K562 (cell line): Measurements from ENCODE around the gene NECAB3. TPM values are rescaled to one million over a fixed set of nuclear protein-coding genes. Genes with fewer than 3 reads are reported as not detected.
A peak's percentile ranks its signal among the peaks of the same experiment; 100 is the strongest.

ENCODE experiments used
- ARID1B ChIP-seq: fragments of 450-650 bp; IDR thresholded peaks from 2 replicates; pipeline ENCODE4 v1.6.1; 2016; ENCODE audit warnings: antibody characterized with exemption, mild to moderate bottlenecking, inconsistent platforms
- BRD9 ChIP-seq: fragments of 450-650 bp; IDR thresholded peaks from 2 replicates; pipeline ENCODE4 v1.6.1; 2018; ENCODE audit warnings: low read depth; ENCODE audit not compliant: partially characterized antibody
- COPS2 ChIP-seq: fragments of 450-650 bp; conservative IDR thresholded peaks from 2 replicates; pipeline ENCODE4 v1.6.1; 2016; ENCODE audit warnings: mild to moderate bottlenecking, moderate library complexity
- CREB3L1 ChIP-seq: fragments of 450-650 bp; IDR thresholded peaks from 2 replicates; pipeline ENCODE4 v1.6.1; 2014; ENCODE audit warnings: low read depth, mild to moderate bottlenecking, moderate library complexity, borderline replicate concordance
- CTBP1 ChIP-seq: fragments of 450-650 bp; IDR thresholded peaks from 2 replicates; pipeline ENCODE4 v1.6.1; 2016; ENCODE audit warnings: borderline replicate concordance
- DPF2 ChIP-seq: fragments of 450-650 bp; IDR thresholded peaks from 2 replicates; pipeline ENCODE4 v1.6.1; 2016
- ELF4 ChIP-seq: fragments of 450-650 bp; formaldehyde crosslinking; IDR thresholded peaks from 2 replicates; pipeline ENCODE4 v1.4.0; 2022; ENCODE audit warnings: missing genetic modification characterization
- ESRRB ChIP-seq: fragments of 250-450 bp; sonication (Bioruptor Pico); IDR thresholded peaks from 2 replicates; pipeline ENCODE4 v1.5.0; 2020; ENCODE audit warnings: mild to moderate bottlenecking, moderate library complexity, borderline replicate concordance
- FOXA3 ChIP-seq, 2 experiments: fragments of 450-650 bp in 1 of 2; sonication (generic) in 1 of 2; formaldehyde crosslinking; IDR thresholded peaks in 1 of 2; conservative IDR thresholded peaks in 1 of 2; 2 replicates each; pipeline versions ENCODE4 v1.4.0 to v1.8.0; 2020 to 2022; ENCODE audit warnings: mild to moderate bottlenecking in 2 of 2, missing genetic modification reagents in 1 of 2
- IRF2 ChIP-seq: sonication (generic); formaldehyde crosslinking; IDR thresholded peaks from 2 replicates; pipeline ENCODE4 v1.8.1; 2022; ENCODE audit warnings: mild to moderate bottlenecking, missing genetic modification reagents
- LEF1 ChIP-seq: fragments of 450-650 bp; IDR thresholded peaks from 2 replicates; pipeline ENCODE4 v1.6.1; 2016; ENCODE audit warnings: mild to moderate bottlenecking
- MAFG ChIP-seq: fragments of 450-650 bp; conservative IDR thresholded peaks from 2 replicates; pipeline ENCODE4 v1.6.1; 2016; ENCODE audit warnings: missing genetic modification characterization, missing compliant biosample characterization
- MBD2 ChIP-seq: sonication (generic); IDR thresholded peaks from 2 replicates; pipeline ENCODE4 v1.6.1; 2016; ENCODE audit warnings: low read depth, borderline replicate concordance
- MEF2A ChIP-seq: IDR thresholded peaks from 2 replicates; pipeline ENCODE4 v1.6.1; 2011; ENCODE audit warnings: low read depth, mild to moderate bottlenecking, low read length, moderate library complexity; ENCODE audit not compliant: control insufficient read depth
- MIER1 ChIP-seq: fragments of 450-650 bp; IDR thresholded peaks from 2 replicates; pipeline ENCODE4 v1.6.1; 2016; ENCODE audit warnings: antibody characterized with exemption, mild to moderate bottlenecking, low read depth
- MYC ChIP-seq, 2 experiments: fragments of 250-450 bp in 1 of 2; sonication (Bioruptor Pico) in 1 of 2; IDR thresholded peaks; 2 replicates each; pipeline versions ENCODE4 v1.5.1 to v1.6.1; 2012 to 2021; ENCODE audit warnings: low read depth in 2 of 2, borderline replicate concordance in 1 of 2, improper control_type of control experiment in 1 of 2, low read length in 1 of 2, mild to moderate bottlenecking in 1 of 2, moderate library complexity in 1 of 2
- NEUROD1 ChIP-seq: fragments of 150-350 bp; IDR thresholded peaks from 2 replicates; pipeline ENCODE4 v1.6.1; 2014; ENCODE audit warnings: borderline replicate concordance, low read length, low read depth; ENCODE audit not compliant: partially characterized antibody
- NR2C2 ChIP-seq, 2 experiments: fragments of 200-800 bp in 1 of 2; sonication (Bioruptor generic) in 1 of 2; sonication (generic) in 1 of 2; formaldehyde crosslinking in 1 of 2; IDR thresholded peaks; 2 replicates each; pipeline versions ENCODE4 v1.6.1 to v1.8.0; 2016 to 2022; ENCODE audit warnings: mild to moderate bottlenecking in 1 of 2, missing compliant biosample characterization in 1 of 2, missing genetic modification characterization in 1 of 2, missing genetic modification reagents in 1 of 2
- RAD21 ChIP-seq, 2 experiments: fragments of 250-450 bp in 1 of 2; fragments of 450-650 bp in 1 of 2; sonication (Bioruptor Pico) in 1 of 2; formaldehyde crosslinking in 1 of 2; IDR thresholded peaks in 1 of 2; conservative IDR thresholded peaks in 1 of 2; 2 replicates each; pipeline versions ENCODE4 v1.4.0 to v1.8.0; 2020 to 2022; ENCODE audit warnings: mild to moderate bottlenecking in 2 of 2, moderate library complexity in 1 of 2
- RBM25 ChIP-seq: fragments of 200-400 bp; formaldehyde crosslinking; IDR thresholded peaks from 2 replicates; pipeline ENCODE4 v1.6.1; 2018; ENCODE audit warnings: low read length, low read depth, moderate library complexity; ENCODE audit not compliant: severe bottlenecking
- SMARCE1 ChIP-seq: fragments of 450-650 bp; IDR thresholded peaks from 2 replicates; pipeline ENCODE4 v1.7.1; 2016; ENCODE audit warnings: mild to moderate bottlenecking
- STAT5A ChIP-seq: IDR thresholded peaks from 2 replicates; pipeline ENCODE4 v1.6.1; 2012; ENCODE audit warnings: low read length, inconsistent platforms, borderline replicate concordance
- TGIF2 ChIP-seq: sonication (generic); formaldehyde crosslinking; IDR thresholded peaks from 2 replicates; pipeline ENCODE4 v1.8.1; 2022; ENCODE audit warnings: mild to moderate bottlenecking, missing genetic modification reagents, moderate library complexity
- U2AF2 ChIP-seq: fragments of 200-400 bp; formaldehyde crosslinking; optimal IDR thresholded peaks from 2 replicates; pipeline ENCODE3; 2017; ENCODE audit warnings: low read depth, mild to moderate bottlenecking, low read length
- ZNF224 ChIP-seq: sonication (generic); formaldehyde crosslinking; IDR thresholded peaks from 2 replicates; pipeline ENCODE4 v1.8.0; 2022; ENCODE audit warnings: mild to moderate bottlenecking, missing genetic modification reagents
- ZNF639 ChIP-seq, 2 experiments: fragments of 200-800 bp in 1 of 2; sonication (Bioruptor generic) in 1 of 2; sonication (generic) in 1 of 2; formaldehyde crosslinking in 1 of 2; IDR thresholded peaks in 1 of 2; conservative IDR thresholded peaks in 1 of 2; 2 replicates each; pipeline versions ENCODE4 v1.5.0 to v1.6.1; 2016 to 2020; ENCODE audit warnings: missing compliant biosample characterization in 1 of 2, missing genetic modification characterization in 1 of 2, missing genetic modification reagents in 1 of 2
- polyA plus RNA-seq, 8 experiments: library from polyadenylated mRNA; depleted of rRNA in 4 of 8; stranded (reverse) in 5 of 8; unstranded in 3 of 8; fragments of >200 nt; fragmentation: Nextera tagmentation in 2 of 8; fragmentation: Illumina TruSeq in 1 of 8; extraction: Ambion mirVana in 2 of 8; extraction: Trizol in 1 of 8; gene quantifications; 2 replicates each; pipeline versions ENCODE4 v1.2.1 to v1.2.3, GENCODE V29; 2011 to 2014; ENCODE audit warnings: inconsistent platforms in 1 of 8, missing spikeins in 1 of 8
- total RNA-seq, 7 experiments: library from RNA; depleted of rRNA in 6 of 7; stranded (reverse); fragments of >200 nt in 6 of 7; fragmentation: Illumina TruSeq in 2 of 7; extraction: Trizol in 2 of 7; gene quantifications; 2 replicates each; pipeline versions ENCODE4 v1.2.1 to v1.2.3, GENCODE V29; 2011 to 2021; ENCODE audit warnings: low replicate concordance in 1 of 7

Gene NECAB3
- total and polyA plus RNA-seq, 9 of the 15 experiments (the other 6 are each of a cell fraction or from before 2014, with no cell fraction given), result 0.94 to 63.3 (median 31.5) TPM

- TF ChIP-seq STAT5A (peak; percentile 85), RBM25 (no peak), FOXA3 (CRISPR knock-in tag; conservative IDR thresholded peaks at IDR 0.05 in 1 of 2, IDR thresholded peaks at IDR 0.05 in 1 of 2) (peak; percentile 49 to 63; a peak in 2 of 4 replicates), RAD21 (CRISPR knock-in tag; conservative IDR thresholded peaks at IDR 0.05 in 1 of 2, IDR thresholded peaks at IDR 0.05 in 1 of 2) (peak in 1 of 2 experiments; percentile 20; a peak in 1 of 4 replicates), MYC (IDR thresholded peaks at IDR 0.05; ENCODE audit: low read depth, low read length) (peak; percentile 51; the same call in 1 of the 2 replicates), MYC (CRISPR knock-in tag; IDR thresholded peaks at IDR 0.05; ENCODE audit: borderline replicate concordance, low read depth) (no peak), ZNF224 (no peak), U2AF2 (no peak), CTBP1 (peak; percentile 77), IRF2 (CRISPR knock-in tag) (no peak), NR2C2 (CRISPR knock-in tag; IDR thresholded peaks at IDR 0.05) (peak; percentile 82), NR2C2 (tag; IDR thresholded peaks at IDR 0.05) (peak; percentile 95), MIER1 (no peak), MAFG (0 out of 2 replicates have a peak, but pooled peaks have one; percentile 5), ZNF639 (CRISPR knock-in tag; conservative IDR thresholded peaks at IDR 0.05 in 1 of 2, IDR thresholded peaks at IDR 0.05 in 1 of 2) (peak in 1 of 2 experiments; percentile 74; a peak in 2 of 4 replicates), TGIF2 (CRISPR knock-in tag) (no peak), DPF2 (peak; percentile 96), ELF4 (CRISPR knock-in tag) (no peak), BRD9 (no peak), LEF1 (peak; percentile 89), SMARCE1 (peak; percentile 97), ARID1B (peak; percentile 96), ESRRB (no peak), MEF2A (peak; percentile 80), CREB3L1 (0 out of 2 replicates have a peak, but pooled peaks have one; percentile 35), NEUROD1 (peak; percentile 61), MBD2 (0 out of 2 replicates have a peak, but pooled peaks have one; percentile 29), COPS2 (no peak)
Observed at GRCh38 chr20:33689973-33690372, 15.7 kb upstream of the NECAB3 start (continued).
